OCI-LY7 (cell line): ENCODE data around the gene DHRS7B. TPM values are rescaled to one million over a fixed set of nuclear protein-coding genes. Genes with fewer than 3 reads are reported as not detected.
"Not testable (repeated sequence)": the region's sequence is repeated elsewhere in the genome, so short reads cannot be mapped to it uniquely, and the experiment has no call there.

Source experiments
- BruUV-seq: library from RNA; stranded (reverse); fragments of 400-500 nt; replicated peaks from 2 replicates; lab custom pipeline; 2021; lab: Mats Ljungman, UMichigan
- CTCF ChIA-PET: fragments of 300-600 bp; sonication (Branson Sonifier 250); formaldehyde crosslinking; loops from one replicate; lab custom pipeline; 2022; ENCODE audit warnings: antibody characterized with exemption; ENCODE audit not compliant: unreplicated experiment; lab: Charles Lee
- POLR2A ChIA-PET: fragments of 300-600 bp; sonication (Branson Sonifier 250); formaldehyde crosslinking; loops from one replicate; lab custom pipeline; 2022; ENCODE audit warnings: antibody characterized with exemption; lab: Charles Lee
- DNase-seq: peaks from one replicate; pipeline ENCODE4 v3.0.0-alpha.2; 2015; ENCODE audit warnings: low spot score
- H2AFZ ChIP-seq: fragments of 200-600 bp; sonication (generic), shearing (Covaris generic); 2 replicates; pipeline ENCODE4 v1.6.1; 2014; ENCODE audit warnings: mild to moderate bottlenecking, antibody characterized with exemption, low read length, moderate library complexity
- H3K27ac ChIP-seq: fragments of 200-600 bp; sonication (generic); 2 replicates; pipeline ENCODE4 v1.5.1; 2014; ENCODE audit warnings: mixed run types, low read depth, mild to moderate bottlenecking, moderate library complexity, low read length, inconsistent platforms; ENCODE audit not compliant: poor library complexity, severe bottlenecking
- H3K36me3 ChIP-seq: fragments of 200-600 bp; sonication (generic); 2 replicates; pipeline ENCODE4 v1.6.1; 2014; ENCODE audit warnings: mild to moderate bottlenecking, antibody characterized with exemption, low read length, moderate library complexity, mixed read lengths; ENCODE audit not compliant: insufficient read depth
- H3K4me1 ChIP-seq: fragments of 200-600 bp; sonication (generic); 2 replicates; pipeline ENCODE4 v1.5.1; 2014; ENCODE audit warnings: mild to moderate bottlenecking, low read length; ENCODE audit not compliant: insufficient read depth, poor library complexity, severe bottlenecking
- H3K4me2 ChIP-seq: fragments of 200-600 bp; sonication (generic); 2 replicates; pipeline ENCODE4 v1.6.1; 2014; ENCODE audit warnings: mild to moderate bottlenecking, low read length
- H3K4me3 ChIP-seq: fragments of 200-600 bp; sonication (generic); 2 replicates; pipeline ENCODE4 v1.5.1; 2014; ENCODE audit warnings: mild to moderate bottlenecking, low read depth, low read length; ENCODE audit not compliant: poor library complexity, severe bottlenecking
- H3K79me2 ChIP-seq: fragments of 200-600 bp; sonication (generic); 2 replicates; pipeline ENCODE4 v1.6.1; 2016; ENCODE audit warnings: low read depth, mild to moderate bottlenecking, low read length, moderate library complexity, mixed read lengths; ENCODE audit not compliant: insufficient read depth
- H3K9me2 ChIP-seq: fragments of 200-600 bp; sonication (generic); 2 replicates; pipeline ENCODE4 v1.6.1; 2016; ENCODE audit warnings: mild to moderate bottlenecking, low read length, mixed read lengths; ENCODE audit not compliant: insufficient read depth
- H3K9me3 ChIP-seq: fragments of 200-600 bp; sonication (generic); 2 replicates; pipeline ENCODE4 v1.6.1; 2014; ENCODE audit warnings: mild to moderate bottlenecking, mixed run types, low read length, mixed read lengths
- H4K20me1 ChIP-seq: fragments of 200-600 bp; sonication (generic); 2 replicates; pipeline ENCODE4 v1.6.1; 2014; ENCODE audit warnings: mild to moderate bottlenecking, antibody characterized with exemption, low read length, moderate library complexity, mixed read lengths; ENCODE audit not compliant: insufficient read depth
- CTCF ChIP-seq: fragments of 200-600 bp; sonication (generic); conservative IDR thresholded peaks from 2 replicates; pipeline ENCODE4 v1.5.1; 2014; ENCODE audit warnings: mild to moderate bottlenecking, antibody characterized with exemption, low read length, moderate library complexity, mixed read lengths
- EZH2phosphoT487 ChIP-seq: fragments of 200-600 bp; sonication (generic); IDR thresholded peaks from 2 replicates; pipeline ENCODE4 v1.6.1; 2018; ENCODE audit warnings: low read depth, borderline replicate concordance, mild to moderate bottlenecking, mixed run types, antibody characterized with exemption, low read length, moderate library complexity, mixed read lengths
- intact Hi-C: fragments of 100-400 bp; cut with micrococcal nuclease; formaldehyde crosslinking; loops from one replicate; pipeline ENCODE4 v1.10.0; 2022; ENCODE audit not compliant: unreplicated experiment
- total RNA-seq, 2 experiments: library from RNA; depleted of rRNA in 1 of 2; stranded (reverse); fragments of >200 nt in 1 of 2; shearing (Covaris generic) in 1 of 2; gene quantifications; 2 replicates each; pipeline ENCODE4 v1.2.3, GENCODE V29; 2014 to 2022

The DHRS7B gene
- total RNA-seq, 2 experiments from 2014 or later, result 16.0 to 16.5 TPM

- Histone ChIP-seq H3K9me2 (no peaks in the 10 kb centered on the region), H3K9me3 (no peaks in the 10 kb centered on the region), H2AFZ (no peak overlapping the region), H3K36me3 (no peaks in the 10 kb centered on the region), H3K4me1 (peaks cover 23% of the 10 kb centered on the region), H4K20me1 (no peaks in the 10 kb centered on the region), H3K27ac (no peak overlapping the region), H3K4me3 (no peak overlapping the region), H3K4me2 (no peak overlapping the region), H3K79me2 (peaks cover 10% of the 10 kb centered on the region; the same call in 1 of the 2 replicates)
- DNase-seq, result no peak
- POLR2A ChIA-PET, result no interaction called here
- intact Hi-C loops, result no loop called here
- TF ChIP-seq CTCF, result no peak
- no peak for TF ChIP-seq EZH2phosphoT487
- CTCF ChIA-PET, result no interaction called here
- no TSS peak for BruUV-seq
Measured at GRCh38 chr17:21124086-21124485, 2.7 kb upstream of the DHRS7B start.

GRCh38 chr17:21124517-21124916 is 2.2 kb upstream of the DHRS7B start:
- H3K27ac ChIP-seq, H4K20me1 ChIP-seq, H3K4me2 ChIP-seq, CTCF ChIA-PET, H3K36me3 ChIP-seq, intact Hi-C loops, H3K9me2 ChIP-seq, H3K9me3 ChIP-seq, H3K4me3 ChIP-seq, BruUV-seq, POLR2A ChIA-PET, H2AFZ ChIP-seq, H3K79me2 ChIP-seq, DNase-seq: not testable (repeated sequence)
- peaks cover 20% of the 10 kb centered on the region for H3K4me1 ChIP-seq

- Histone ChIP-seq H3K79me2 (peaks cover 10% of the 10 kb centered on the region; the same call in 1 of the 2 replicates), H3K4me1 (peaks cover 19% of the 10 kb centered on the region), H3K27ac (peak overlapping the region; percentile 68), H4K20me1 (no peaks in the 10 kb centered on the region), H3K4me3 (peak overlapping the region; percentile 81), H3K9me3 (no peaks in the 10 kb centered on the region), H2AFZ (peak overlapping the region; percentile 94), H3K4me2 (peak overlapping the region; percentile 99), H3K36me3 (no peaks in the 10 kb centered on the region), H3K9me2 (no peaks in the 10 kb centered on the region)
- CTCF ChIA-PET, result no interaction called here
- TF ChIP-seq EZH2phosphoT487, result no peak
- POLR2A ChIA-PET, result no interaction called here
- peak; percentile 39 for DNase-seq
- intact Hi-C loops, result loop anchor here (2.0 to 5.0 kb wide), 3 partner anchors 89 to 386 kb away; partner anchors contain the start of genes MAP2K3 and TMEM11
- BruUV-seq, result no TSS peak
Measured at GRCh38 chr17:21125862-21126261, 902 bp upstream of the DHRS7B start.
